HG03097 (cell line): ENCODE results near the gene GIMAP8.
"Not testable (repeated sequence)": the region's sequence is repeated elsewhere in the genome, so short reads cannot be mapped to it uniquely, and the experiment has no call there.

Experiments
- ATAC-seq: cut with Tn5 transposase; IDR thresholded peaks from one replicate; pipeline ENCODE4 v1.9.1; 2021; ENCODE audit not compliant: unreplicated experiment, low FRiP score

The GIMAP8 gene

GRCh38 chr7:150507947-150508602, 57.6 kb downstream of the GIMAP8 start:
- no peak for ATAC-seq

GRCh38 chr7:150511048-150511447, 60.6 kb downstream of the GIMAP8 start:
- ATAC-seq, result no peak

- ATAC-seq, result no peak
These were observed 63.3 kb downstream of the GIMAP8 start for GRCh38 chr7:150513758-150514157.

GRCh38 chr7:150514748-150515222, 64.4 kb downstream of the GIMAP8 start, which contains the start of gene GIMAP7:
GIMAP7 (plus strand) TSS chr7:150514872; CDS start chr7:150519975, 5,103 bp downstream.
- peak; percentile 65 for ATAC-seq

- ATAC-seq, result peak; percentile 14
These were observed 65.1 kb downstream of the GIMAP8 start for GRCh38 chr7:150515248-150516147.

GRCh38 chr7:150516956-150517745, 66.7 kb downstream of the GIMAP8 start:
- ATAC-seq, result no peak

- no peak for ATAC-seq
These were observed 68.9 kb downstream of the GIMAP8 start for GRCh38 chr7:150519310-150519709.

GRCh38 chr7:150520145-150520544, 69.7 kb downstream of the GIMAP8 start:
- ATAC-seq, result no peak

GRCh38 chr7:150522931-150523330, 72.5 kb downstream of the GIMAP8 start:
- not testable (repeated sequence) for ATAC-seq

- no peak for ATAC-seq
These were observed 73.6 kb downstream of the GIMAP8 start for GRCh38 chr7:150524018-150524417.
